ENCODE results near the gene TMEM272. TPM values are rescaled to one million over a fixed set of nuclear protein-coding genes. Genes with fewer than 3 reads are reported as not detected.

Gene TMEM272
- total and polyA plus RNA-seq, 7 donors: 0.17 to 0.49 (median 0.27) TPM; not detected in 1

- no peak for TF ChIP-seq CTCF (IDR thresholded peaks at IDR 0.05)
- WGBS, 3 donors: 78 to 80% (median 80%) methylated on average over 11 of the region's 11 CpGs
- no peak overlapping the region for H3K4me3 ChIP-seq
- no peaks in the 10 kb centered on the region for H3K27me3 ChIP-seq (ENCODE audit: insufficient read depth in 3 of 3, low read length in 2 of 3)
- ATAC-seq (no peak), DNase-seq (no peak)
- H3K36me3 ChIP-seq (ENCODE audit: insufficient read depth in 1 of 2, low read depth in 1 of 2): no peaks in the 10 kb centered on the region
- H3K9me3 ChIP-seq: no peaks in the 10 kb centered on the region
- intact Hi-C loops (cut with DNase I): no loop called here
- H3K4me1 ChIP-seq: no peaks in the 10 kb centered on the region
- no peak overlapping the region for H3K27ac ChIP-seq
Measured at GRCh38 chr13:51874651-51875050, 29.7 kb upstream of the TMEM272 start.

GRCh38 chr13:51873837-51874236, 28.9 kb upstream of the TMEM272 start:
- WGBS, 3 donors: 80 to 94% (median 92%) methylated on average over 1 of the region's 1 CpG
- no peak overlapping the region for H3K4me3 ChIP-seq
- no peak for TF ChIP-seq CTCF (IDR thresholded peaks at IDR 0.05)
- ATAC-seq: no peak
- H3K4me1 ChIP-seq: no peaks in the 10 kb centered on the region
- intact Hi-C loops (cut with DNase I): no loop called here
- DNase-seq: no peak
- no peak overlapping the region for H3K27ac ChIP-seq
- H3K9me3 ChIP-seq: no peaks in the 10 kb centered on the region
- no peaks in the 10 kb centered on the region for H3K36me3 ChIP-seq (ENCODE audit: insufficient read depth in 1 of 2, low read depth in 1 of 2)
- no peaks in the 10 kb centered on the region for H3K27me3 ChIP-seq (ENCODE audit: insufficient read depth in 3 of 3, low read length in 2 of 3)

GRCh38 chr13:51873117-51873798, 28.3 kb upstream of the TMEM272 start:
- intact Hi-C loops (cut with DNase I): no loop called here

GRCh38 chr13:51870616-51871015, 25.6 kb upstream of the TMEM272 start:
- Histone ChIP-seq H3K27me3 (ENCODE audit: insufficient read depth in 3 of 3, low read length in 2 of 3) (no peaks in the 10 kb centered on the region), H3K4me1 (no peaks in the 10 kb centered on the region), H3K4me3 (no peak overlapping the region), H3K9me3 (no peaks in the 10 kb centered on the region), H3K27ac (no peak overlapping the region), H3K36me3 (ENCODE audit: insufficient read depth in 1 of 2, low read depth in 1 of 2) (no peaks in the 10 kb centered on the region)
- DNase-seq (no peak), ATAC-seq (no peak)
- TF ChIP-seq CTCF (IDR thresholded peaks at IDR 0.05): no peak
- intact Hi-C loops (cut with DNase I): no loop called here
- whole genome bisulfite sequencing, 3 donors: 72% methylated on average over 3 of the region's 3 CpGs

More at GRCh38 chr13:51873117-51873798, 28.3 kb upstream of the TMEM272 start:
- Histone ChIP-seq H3K9me3 (no peaks in the 10 kb centered on the region), H3K36me3 (ENCODE audit: insufficient read depth in 1 of 2, low read depth in 1 of 2) (no peaks in the 10 kb centered on the region), H3K27me3 (ENCODE audit: insufficient read depth in 3 of 3, low read length in 2 of 3) (no peaks in the 10 kb centered on the region), H3K27ac (no peak overlapping the region), H3K4me1 (no peaks in the 10 kb centered on the region), H3K4me3 (no peak overlapping the region)
- WGBS, 3 donors: 79 to 84% (median 80%) methylated on average over 6 of the region's 6 CpGs
- TF ChIP-seq CTCF (IDR thresholded peaks at IDR 0.05): no peak
- ATAC-seq: no peak
- no peak for DNase-seq

GRCh38 chr13:51869916-51870315, 24.9 kb upstream of the TMEM272 start:
- WGBS, 3 donors: 71 to 83% (median 78%) methylated on average over 6 of the region's 6 CpGs
- no peak for ATAC-seq
- no peak overlapping the region for H3K27ac ChIP-seq
- no peak overlapping the region for H3K4me3 ChIP-seq
- no peaks in the 10 kb centered on the region for H3K36me3 ChIP-seq (ENCODE audit: insufficient read depth in 1 of 2, low read depth in 1 of 2)
- no peaks in the 10 kb centered on the region for H3K4me1 ChIP-seq
- H3K9me3 ChIP-seq: no peaks in the 10 kb centered on the region
- no peak for TF ChIP-seq CTCF (IDR thresholded peaks at IDR 0.05)
- H3K27me3 ChIP-seq (ENCODE audit: insufficient read depth in 3 of 3, low read length in 2 of 3): no peaks in the 10 kb centered on the region
- DNase-seq: no peak
- intact Hi-C loops (cut with DNase I): no loop called here

Measured in psoas muscle (tissue), 8 donors.